Measurements from ENCODE around the gene RELN. TPM values are rescaled to one million over a fixed set of nuclear protein-coding genes. Genes with fewer than 3 reads are reported as not detected.

The RELN gene
- total RNA-seq, 1 experiment from 2014 or later: 0.20 TPM

- Histone ChIP-seq H3K79me2 (ENCODE audit: insufficient read depth, low read length) (no peaks in the 10 kb centered on the region), H3K4me3 (replicated peaks in 1 of 2; ENCODE audit: low read depth in 1 of 2, low read length in 2 of 2) (no peak overlapping the region), H3K36me3 (ENCODE audit: control insufficient read depth in 1 of 2, insufficient read depth in 2 of 2, low read length in 2 of 2) (no peaks in the 10 kb centered on the region), H3K9ac (ENCODE audit: low read length) (no peak overlapping the region), H4K20me1 (ENCODE audit: insufficient read depth) (no peaks in the 10 kb centered on the region), H3K9me2 (ENCODE audit: insufficient read depth) (no peaks in the 10 kb centered on the region), H3K27me3 (ENCODE audit: insufficient read depth, low read length) (peaks cover 63% of the 10 kb centered on the region), H3K4me1 (ENCODE audit: control insufficient read depth in 1 of 2, insufficient read depth in 2 of 2, low read length in 2 of 2) (no peaks in the 10 kb centered on the region), H3K9me3 (ENCODE audit: control insufficient read depth in 1 of 2, insufficient read depth in 1 of 2, low read depth in 1 of 2, low read length in 2 of 2) (no peaks in the 10 kb centered on the region), H3K27ac (ENCODE audit: low read depth, low read length) (no peak overlapping the region), H3K4me2 (ENCODE audit: low read length) (no peak overlapping the region), H2AFZ (ENCODE audit: low read depth, low read length, poor library complexity, severe bottlenecking) (no peak overlapping the region)
- ChIA-PET CTCF (no interaction called here), RAD21 (ENCODE audit: low non-redundant PET in 1 of 2, low total read pairs in 2 of 2, uncharacterized antibody in 2 of 2, unreplicated experiment in 2 of 2) (no interaction called here), POLR2A (no interaction called here)
- ATAC-seq (no peak), DNase-seq (ENCODE audit: low read depth, low spot score) (no peak)
- BruUV-seq (replicated peaks): no TSS peak
- intact Hi-C loops (cut with micrococcal nuclease): no loop called here
- TF ChIP-seq EGR1 (IDR thresholded peaks at IDR 0.05; ENCODE audit: low read depth) (no peak), YY1 (IDR thresholded peaks at IDR 0.05; ENCODE audit: extremely low read depth, insufficient replicate concordance, low read depth, low read length) (no peak), RAD21 (IDR thresholded peaks at IDR 0.05; ENCODE audit: low read depth) (no peak), REST (IDR thresholded peaks at IDR 0.05; ENCODE audit: low read depth) (no peak), JUND (IDR thresholded peaks at IDR 0.05) (no peak), POLR2A (IDR thresholded peaks at IDR 0.05; ENCODE audit: borderline replicate concordance, extremely low read depth, insufficient read depth, insufficient read length) (no peak), SRF (IDR thresholded peaks at IDR 0.05; ENCODE audit: low read depth) (no peak), FOSL1 (IDR thresholded peaks at IDR 0.05; ENCODE audit: low read depth) (no peak), SP1 (IDR thresholded peaks at IDR 0.05; ENCODE audit: low read depth) (no peak), POLR2AphosphoS5 (IDR thresholded peaks at IDR 0.05; ENCODE audit: low read depth, low read length) (no peak), SIN3A (IDR thresholded peaks at IDR 0.05; ENCODE audit: low read depth) (no peak)
These were observed 223.6 kb downstream of the RELN start for GRCh38 chr7:103765901-103766300.

All from HCT116 (cell line).